HEK293T (cell line): Measurements from ENCODE around the gene ZNF346.

ENCODE experiments used
- ARNT ChIP-seq: fragments of 450-650 bp; IDR thresholded peaks from 2 replicates; pipeline ENCODE4 v1.6.1; 2017; ENCODE audit warnings: mild to moderate bottlenecking
- BHLHE40 ChIP-seq: fragments of 450-650 bp; IDR thresholded peaks from 2 replicates; pipeline ENCODE4 v1.6.1; 2016; ENCODE audit warnings: mild to moderate bottlenecking, moderate library complexity, borderline replicate concordance
- ELF4 ChIP-seq: fragments of 450-650 bp; IDR thresholded peaks from 2 replicates; pipeline ENCODE4 v1.6.1; 2017; ENCODE audit warnings: antibody characterized with exemption
- FOXA1 ChIP-seq: fragments of 450-650 bp; IDR thresholded peaks from 2 replicates; pipeline ENCODE4 v1.6.1; 2016; ENCODE audit warnings: mild to moderate bottlenecking
- FOXK2 ChIP-seq: fragments of 450-650 bp; IDR thresholded peaks from 2 replicates; pipeline ENCODE4 v1.6.1; 2016; ENCODE audit warnings: mild to moderate bottlenecking
- FOXM1 ChIP-seq: fragments of 450-650 bp; IDR thresholded peaks from 2 replicates; pipeline ENCODE4 v1.6.1; 2017; ENCODE audit warnings: mild to moderate bottlenecking, borderline replicate concordance
- HDGF ChIP-seq: fragments of 450-650 bp; IDR thresholded peaks from 2 replicates; pipeline ENCODE4 v1.6.1; 2017; ENCODE audit warnings: antibody characterized with exemption, borderline replicate concordance
- LEF1 ChIP-seq: fragments of 450-650 bp; IDR thresholded peaks from 2 replicates; pipeline ENCODE4 v1.6.1; 2017; ENCODE audit warnings: mild to moderate bottlenecking, borderline replicate concordance
- NFRKB ChIP-seq: fragments of 450-650 bp; IDR thresholded peaks from 2 replicates; pipeline ENCODE4 v1.6.1; 2016; ENCODE audit warnings: mild to moderate bottlenecking, moderate library complexity
- SP1 ChIP-seq: fragments of 450-650 bp; IDR thresholded peaks from 2 replicates; pipeline ENCODE4 v1.6.1; 2017
- SUZ12 ChIP-seq: fragments of 450-650 bp; IDR thresholded peaks from 2 replicates; pipeline ENCODE4 v1.6.1; 2016; ENCODE audit warnings: mild to moderate bottlenecking
- TARDBP ChIP-seq: fragments of 450-650 bp; IDR thresholded peaks from 2 replicates; pipeline ENCODE4 v1.6.1; 2016
- ZNF384 ChIP-seq: fragments of 450-650 bp; IDR thresholded peaks from 2 replicates; pipeline ENCODE4 v1.6.1; 2016
- TF ChIP-seq, protein P1 (sequence below): fragments of 450-650 bp; IDR thresholded peaks from 2 replicates; pipeline ENCODE4 v1.6.1; 2016

DNA sequence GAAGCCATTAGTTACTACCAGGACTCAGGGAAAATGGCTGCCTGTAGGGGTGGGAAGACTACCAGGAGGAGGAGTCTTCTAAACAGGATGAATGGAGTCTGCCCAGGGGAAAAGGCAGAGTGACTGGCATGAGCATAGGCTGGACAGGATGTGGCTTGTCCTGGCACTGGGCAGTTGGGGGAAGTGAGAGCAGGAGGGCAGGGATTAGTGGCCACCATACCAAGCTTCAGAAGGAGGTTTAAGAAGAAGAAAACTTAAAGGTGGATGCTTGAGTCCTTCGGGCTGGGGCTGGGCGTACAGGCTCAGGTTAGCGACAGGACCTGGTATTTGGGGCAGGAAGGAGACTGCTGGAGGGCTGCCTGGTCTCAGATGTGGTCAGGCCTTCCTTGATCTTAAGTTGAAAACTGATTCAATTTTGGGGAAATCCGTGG, 106.1 kb downstream of the ZNF346 start:
- no peak for TF ChIP-seq LEF1
- no peak for TF ChIP-seq FOXM1
- TF ChIP-seq ELF4: no peak
- no peak for TF ChIP-seq SP1
- no peak for TF ChIP-seq FOXA1
- no peak for TF ChIP-seq HDGF
- no peak for TF ChIP-seq NFRKB
- TF ChIP-seq TARDBP: no peak
- TF ChIP-seq ZNF384: no peak
- no peak for TF ChIP-seq BHLHE40
- no peak for TF ChIP-seq SUZ12
- no peak for TF ChIP-seq ARNT
- no peak for TF ChIP-seq FOXK2
- TF ChIP-seq, protein P1, sequence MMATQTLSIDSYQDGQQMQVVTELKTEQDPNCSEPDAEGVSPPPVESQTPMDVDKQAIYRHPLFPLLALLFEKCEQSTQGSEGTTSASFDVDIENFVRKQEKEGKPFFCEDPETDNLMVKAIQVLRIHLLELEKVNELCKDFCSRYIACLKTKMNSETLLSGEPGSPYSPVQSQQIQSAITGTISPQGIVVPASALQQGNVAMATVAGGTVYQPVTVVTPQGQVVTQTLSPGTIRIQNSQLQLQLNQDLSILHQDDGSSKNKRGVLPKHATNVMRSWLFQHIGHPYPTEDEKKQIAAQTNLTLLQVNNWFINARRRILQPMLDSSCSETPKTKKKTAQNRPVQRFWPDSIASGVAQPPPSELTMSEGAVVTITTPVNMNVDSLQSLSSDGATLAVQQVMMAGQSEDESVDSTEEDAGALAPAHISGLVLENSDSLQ: no peak
